Measurements from ENCODE around the gene A2M. TPM values are rescaled to one million over a fixed set of nuclear protein-coding genes. Genes with fewer than 3 reads are reported as not detected.

Gene A2M
- total and polyA plus RNA-seq, 2 of the 8 experiments (the other 6 are each of a cell fraction or from before 2014, with no cell fraction given) = 0.15 TPM; not detected in 1

DNA sequence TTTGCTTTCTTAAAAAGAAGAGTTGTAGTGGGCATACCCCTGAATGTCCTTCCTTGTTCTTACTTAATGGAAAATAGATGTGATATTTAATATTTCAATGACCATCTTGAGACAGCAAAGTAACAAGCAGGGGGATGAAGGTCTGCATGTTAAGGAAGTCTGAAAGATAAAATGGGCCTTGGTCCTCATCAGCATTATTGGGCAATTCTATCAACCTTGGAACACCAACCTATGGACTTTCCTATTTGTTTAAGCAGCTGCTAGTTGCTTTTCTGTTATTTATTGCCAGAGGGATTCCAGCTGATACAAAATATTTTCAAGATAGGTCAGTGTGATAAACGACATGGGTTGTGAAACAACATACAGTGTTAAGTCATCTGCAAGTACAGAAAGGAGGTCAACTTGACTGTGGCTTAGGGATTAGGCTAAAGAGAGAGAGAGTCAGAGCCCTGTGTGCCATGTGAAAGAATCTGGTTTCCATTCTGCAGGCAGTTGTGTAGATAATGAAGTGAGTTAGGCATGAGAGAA, 16.4 kb upstream of the A2M start (continued):
- no peak for TF ChIP-seq CTCF (IDR thresholded peaks at IDR 0.05; ENCODE audit: control extremely low read depth in 1 of 3, insufficient read depth in 1 of 3, low read depth in 1 of 3, low read length in 3 of 3)
- TF ChIP-seq RNF2 (IDR thresholded peaks at IDR 0.05; ENCODE audit: borderline replicate concordance, low read depth, low read length, missing control alignments, poor library complexity, severe bottlenecking) = no peak

All from H1 (cell line).